HCT116 (cell line): Measurements from ENCODE around the gene UPK1B. TPM values are rescaled to one million over a fixed set of nuclear protein-coding genes. Genes with fewer than 3 reads are reported as not detected.

Source experiments
- ATAC-seq: fragments of 200-7000 bp; cut with Tn5 transposase; 2 replicates; pipeline ENCODE4 v1.9.1; 2020; ENCODE audit warnings: mild to moderate bottlenecking, moderate library complexity
- BruUV-seq: library from RNA; stranded (reverse); fragments of 400-500 nt; replicated peaks from 2 replicates; lab custom pipeline; 2021; lab: Mats Ljungman, UMichigan
- CTCF ChIA-PET: fragments of 300-600 bp; sonication (Branson Sonifier 250); formaldehyde crosslinking; loops from one replicate; lab custom pipeline; 2021; ENCODE audit warnings: antibody characterized with exemption; lab: Charles Lee
- POLR2A ChIA-PET: fragments of 300-600, 350-600 bp; sonication (Branson Sonifier 250); formaldehyde crosslinking; loops from one replicate; lab custom pipeline; 2021; ENCODE audit warnings: antibody characterized with exemption; lab: Charles Lee
- RAD21 ChIA-PET, 2 experiments: fragments of 300-600 bp; sonication (Branson Sonifier 250); formaldehyde crosslinking; loops; one replicate each; lab custom pipeline; 2023; ENCODE audit warnings: low total read pairs in 2 of 2; ENCODE audit not compliant: uncharacterized antibody in 2 of 2, unreplicated experiment in 2 of 2, low non-redundant PET in 1 of 2; lab: Charles Lee
- DNase-seq: peaks from one replicate; pipeline ENCODE4 v3.0.0-alpha.2; 2010; ENCODE audit warnings: low read depth, low spot score
- H2AFZ ChIP-seq: fragments of 200-600 bp; shearing (Covaris generic), sonication (generic); 2 replicates; pipeline ENCODE4 v1.6.1; 2017; ENCODE audit warnings: low read depth, mixed run types, mixed read lengths, antibody characterized with exemption, low read length; ENCODE audit not compliant: poor library complexity, severe bottlenecking
- H3K27ac ChIP-seq: 2 replicates; pipeline ENCODE4 v1.5.1; 2012; ENCODE audit warnings: low read depth, low read length
- H3K27me3 ChIP-seq: fragments of 200-600 bp; sonication (generic); 2 replicates; pipeline ENCODE4 v1.6.1; 2016; ENCODE audit warnings: mixed run types, low read length, mixed read lengths; ENCODE audit not compliant: insufficient read depth
- H3K36me3 ChIP-seq, 2 experiments: fragments of 200-500 bp in 1 of 2; fragments of 200-600 bp in 1 of 2; sonication (Bioruptor generic) in 1 of 2; sonication (generic) in 1 of 2; 2 replicates each; pipeline versions ENCODE4 v1.5.1 to v1.6.1; 2014 to 2016; ENCODE audit warnings: low read length in 2 of 2, inconsistent platforms in 1 of 2, mixed read lengths in 1 of 2, mixed run types in 1 of 2; ENCODE audit not compliant: insufficient read depth in 2 of 2, control insufficient read depth in 1 of 2
- H3K4me1 ChIP-seq, 2 experiments: fragments of 200-600 bp in 1 of 2; sonication (generic) in 1 of 2; 2 replicates each; pipeline versions ENCODE4 v1.5.1 to v1.6.1; 2012 to 2017; ENCODE audit warnings: low read length in 2 of 2, inconsistent platforms in 1 of 2, mild to moderate bottlenecking in 1 of 2, mixed read lengths in 1 of 2, mixed run types in 1 of 2, moderate library complexity in 1 of 2; ENCODE audit not compliant: insufficient read depth in 2 of 2, control insufficient read depth in 1 of 2
- H3K4me2 ChIP-seq: fragments of 200-600 bp; sonication (generic); 2 replicates; pipeline ENCODE4 v1.6.1; 2017; ENCODE audit warnings: mixed run types, low read length, mixed read lengths
- H3K4me3 ChIP-seq, 2 experiments: fragments of 200-600 bp in 1 of 2; sonication (generic) in 1 of 2; replicated peaks in 1 of 2; 2 replicates each; pipeline ENCODE4 v1.5.1; 2011 to 2016; ENCODE audit warnings: low read length in 2 of 2, control low read depth in 1 of 2, low read depth in 1 of 2, mild to moderate bottlenecking in 1 of 2, mixed read lengths in 1 of 2, mixed run types in 1 of 2
- H3K79me2 ChIP-seq: fragments of 200-600 bp; sonication (generic); 2 replicates; pipeline ENCODE4 v1.6.1; 2017; ENCODE audit warnings: mild to moderate bottlenecking, mixed run types, low read length, moderate library complexity, mixed read lengths; ENCODE audit not compliant: insufficient read depth
- H3K9ac ChIP-seq: fragments of 200-600 bp; sonication (generic); 2 replicates; pipeline ENCODE4 v1.6.1; 2016; ENCODE audit warnings: low read length, mixed read lengths
- H3K9me2 ChIP-seq: fragments of 200-600 bp; sonication (generic), shearing (Covaris generic); 2 replicates; pipeline ENCODE4 v1.6.1; 2017; ENCODE audit warnings: mixed run types, mild to moderate bottlenecking, moderate library complexity; ENCODE audit not compliant: insufficient read depth
- H3K9me3 ChIP-seq, 2 experiments: fragments of 200-500 bp in 1 of 2; fragments of 200-600 bp in 1 of 2; sonication (Bioruptor generic) in 1 of 2; sonication (generic) in 1 of 2; 2 replicates each; pipeline ENCODE4 v1.6.1; 2014 to 2017; ENCODE audit warnings: low read length in 2 of 2, mixed read lengths in 2 of 2, inconsistent platforms in 1 of 2, low read depth in 1 of 2, mild to moderate bottlenecking in 1 of 2, mixed run types in 1 of 2, moderate library complexity in 1 of 2; ENCODE audit not compliant: control insufficient read depth in 1 of 2, insufficient read depth in 1 of 2
- H4K20me1 ChIP-seq: fragments of 200-600 bp; sonication (generic), shearing (Covaris generic); 2 replicates; pipeline ENCODE4 v1.6.1; 2017; ENCODE audit warnings: mixed run types, mild to moderate bottlenecking, moderate library complexity; ENCODE audit not compliant: insufficient read depth
- CBX3 ChIP-seq: IDR thresholded peaks from 2 replicates; pipeline ENCODE4 v1.6.1; 2012; ENCODE audit warnings: low read depth
- CEBPB ChIP-seq: IDR thresholded peaks from 2 replicates; pipeline ENCODE4 v1.6.1; 2012; ENCODE audit warnings: low read depth
- EGR1 ChIP-seq: IDR thresholded peaks from 2 replicates; pipeline ENCODE4 v1.6.1; 2012; ENCODE audit warnings: low read depth
- JUND ChIP-seq: IDR thresholded peaks from 2 replicates; pipeline ENCODE4 v1.6.1; 2012
- SIN3A ChIP-seq: IDR thresholded peaks from 2 replicates; pipeline ENCODE4 v1.6.1; 2012; ENCODE audit warnings: low read depth
- YY1 ChIP-seq: IDR thresholded peaks from 2 replicates; pipeline ENCODE4 v1.6.1; 2011; ENCODE audit warnings: low read length, low read depth, moderate library complexity, mild to moderate bottlenecking; ENCODE audit not compliant: insufficient replicate concordance; ENCODE audit errors: extremely low read depth
- ZNF274 ChIP-seq: fragments of 200-500 bp; sonication (Bioruptor generic); IDR thresholded peaks from 2 replicates; pipeline ENCODE4 v1.6.1; 2014; ENCODE audit warnings: mild to moderate bottlenecking, low read depth, low read length, inconsistent platforms
- intact Hi-C: fragments of 100-400 bp; cut with micrococcal nuclease; formaldehyde crosslinking; loops from 2 replicates; pipeline ENCODE4 v1.10.0; 2022
- total RNA-seq: library from RNA; stranded (reverse); gene quantifications from one replicate; pipeline ENCODE4 v1.2.1, GENCODE V29; 2021; ENCODE audit not compliant: unreplicated experiment
- TF ChIP-seq, protein P1 (sequence below): IDR thresholded peaks from 2 replicates; pipeline ENCODE4 v1.6.1; 2011; ENCODE audit warnings: mild to moderate bottlenecking, low read length, moderate library complexity; ENCODE audit not compliant: insufficient replicate concordance; ENCODE audit errors: extremely low read depth
- TF ChIP-seq, protein P2 (sequence below): IDR thresholded peaks from 2 replicates; pipeline ENCODE4 v1.6.1; 2012
- TF ChIP-seq, protein P3 (sequence below): IDR thresholded peaks from 2 replicates; pipeline ENCODE4 v1.6.1; 2012
- TF ChIP-seq, protein P4 (sequence below): IDR thresholded peaks from 2 replicates; pipeline ENCODE4 v1.6.1; 2012; ENCODE audit warnings: low read depth

UPK1B gene
- total RNA-seq, 1 experiment from 2014 or later = not detected

DNA sequence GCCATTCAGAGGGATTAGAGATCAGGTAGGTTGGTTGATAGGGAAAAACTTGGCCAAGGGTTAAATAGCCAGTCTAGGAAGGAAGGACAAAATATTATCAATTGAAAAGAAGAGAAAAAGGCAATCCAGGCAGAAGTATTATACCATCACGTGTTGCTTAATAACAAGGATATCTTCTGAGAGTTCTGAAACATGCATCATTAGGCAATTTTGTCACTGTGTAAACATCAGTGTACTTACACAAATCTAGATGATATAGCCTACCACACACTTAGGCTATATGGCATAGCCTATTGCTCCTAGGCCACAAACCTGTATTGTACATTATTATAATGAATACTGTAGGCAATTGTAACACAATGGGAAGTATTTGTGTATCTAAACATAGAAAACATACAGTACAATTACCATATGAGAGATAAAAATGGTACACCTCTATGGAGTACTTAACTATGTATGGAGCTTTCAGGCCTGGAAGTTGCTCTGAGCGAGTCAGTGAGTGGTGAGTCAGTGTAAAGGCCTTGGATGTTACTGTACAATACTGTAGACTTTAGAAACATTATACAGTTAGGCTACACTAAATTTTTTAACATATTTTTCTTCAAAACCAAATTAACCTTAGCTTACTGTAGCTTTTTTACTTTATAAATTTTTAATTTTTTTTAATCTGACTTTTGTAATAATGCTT lies 24.8 kb upstream of the UPK1B start:
- no peak overlapping the region for H3K4me3 ChIP-seq
- BruUV-seq = no TSS peak
- no peaks in the 10 kb centered on the region for H4K20me1 ChIP-seq
- ChIA-PET RAD21 (no interaction called here), POLR2A (no interaction called here), CTCF (interaction anchor here (1.3 kb wide), 1 partner anchor 267 kb away, joined by 3 read pairs; no protein-coding TSS in a partner anchor)
- H3K36me3 ChIP-seq = no peaks in the 10 kb centered on the region
- no peak overlapping the region for H3K4me2 ChIP-seq
- no peak for TF ChIP-seq YY1
- TF ChIP-seq, protein P1, sequence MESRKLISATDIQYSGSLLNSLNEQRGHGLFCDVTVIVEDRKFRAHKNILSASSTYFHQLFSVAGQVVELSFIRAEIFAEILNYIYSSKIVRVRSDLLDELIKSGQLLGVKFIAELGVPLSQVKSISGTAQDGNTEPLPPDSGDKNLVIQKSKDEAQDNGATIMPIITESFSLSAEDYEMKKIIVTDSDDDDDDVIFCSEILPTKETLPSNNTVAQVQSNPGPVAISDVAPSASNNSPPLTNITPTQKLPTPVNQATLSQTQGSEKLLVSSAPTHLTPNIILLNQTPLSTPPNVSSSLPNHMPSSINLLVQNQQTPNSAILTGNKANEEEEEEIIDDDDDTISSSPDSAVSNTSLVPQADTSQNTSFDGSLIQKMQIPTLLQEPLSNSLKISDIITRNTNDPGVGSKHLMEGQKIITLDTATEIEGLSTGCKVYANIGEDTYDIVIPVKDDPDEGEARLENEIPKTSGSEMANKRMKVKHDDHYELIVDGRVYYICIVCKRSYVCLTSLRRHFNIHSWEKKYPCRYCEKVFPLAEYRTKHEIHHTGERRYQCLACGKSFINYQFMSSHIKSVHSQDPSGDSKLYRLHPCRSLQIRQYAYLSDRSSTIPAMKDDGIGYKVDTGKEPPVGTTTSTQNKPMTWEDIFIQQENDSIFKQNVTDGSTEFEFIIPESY = no peak
- no peak for TF ChIP-seq EGR1
- TF ChIP-seq, protein P2, sequence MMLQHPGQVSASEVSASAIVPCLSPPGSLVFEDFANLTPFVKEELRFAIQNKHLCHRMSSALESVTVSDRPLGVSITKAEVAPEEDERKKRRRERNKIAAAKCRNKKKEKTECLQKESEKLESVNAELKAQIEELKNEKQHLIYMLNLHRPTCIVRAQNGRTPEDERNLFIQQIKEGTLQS = no peak
- no peaks in the 10 kb centered on the region for H3K9me3 ChIP-seq
- H3K9me2 ChIP-seq = no peaks in the 10 kb centered on the region
- no peak overlapping the region for H3K9ac ChIP-seq
- H2AFZ ChIP-seq = no peak overlapping the region
- H3K79me2 ChIP-seq = no peaks in the 10 kb centered on the region
- no peak for ATAC-seq
- no peak overlapping the region for H3K27ac ChIP-seq
- DNase-seq = no peak
- intact Hi-C loops = no loop called here
- no peaks in the 10 kb centered on the region for H3K4me1 ChIP-seq
- H3K27me3 ChIP-seq = no peaks in the 10 kb centered on the region

DNA sequence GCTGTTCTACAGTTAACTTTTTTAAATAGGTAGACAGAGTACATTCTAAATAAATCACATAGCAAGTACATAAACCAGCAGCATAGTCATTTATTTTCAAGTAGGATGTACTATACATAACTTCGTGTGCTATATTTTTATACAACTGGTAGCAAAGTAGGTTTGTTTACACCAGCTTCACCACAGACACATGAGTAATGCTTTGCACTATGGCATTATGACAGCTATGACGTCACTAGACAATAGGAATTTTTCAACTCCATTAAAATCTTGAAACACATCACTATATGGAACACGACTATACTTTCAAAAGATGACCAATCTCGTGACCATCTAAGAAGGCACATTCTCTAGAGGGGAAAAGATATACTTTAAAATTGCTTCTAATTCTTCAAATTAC lies 23.9 kb upstream of the UPK1B start:
- H3K4me2 ChIP-seq = no peak overlapping the region
- RAD21 ChIA-PET = no interaction called here
- H3K27ac ChIP-seq = no peak overlapping the region
- H3K9me3 ChIP-seq = no peaks in the 10 kb centered on the region
- ATAC-seq (no peak), DNase-seq (no peak)
- no peaks in the 10 kb centered on the region for H3K9me2 ChIP-seq
- H3K4me1 ChIP-seq = no peaks in the 10 kb centered on the region
- H3K79me2 ChIP-seq = no peaks in the 10 kb centered on the region
- CTCF ChIA-PET = interaction anchor here (1.3 kb wide), 1 partner anchor 267 kb away, joined by 3 read pairs; no protein-coding TSS in a partner anchor
- no peak overlapping the region for H3K4me3 ChIP-seq
- H3K9ac ChIP-seq = no peak overlapping the region
- H4K20me1 ChIP-seq = no peaks in the 10 kb centered on the region
- TF ChIP-seq, protein P3, sequence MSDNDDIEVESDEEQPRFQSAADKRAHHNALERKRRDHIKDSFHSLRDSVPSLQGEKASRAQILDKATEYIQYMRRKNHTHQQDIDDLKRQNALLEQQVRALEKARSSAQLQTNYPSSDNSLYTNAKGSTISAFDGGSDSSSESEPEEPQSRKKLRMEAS = no peak
- no peak for TF ChIP-seq SIN3A
- TF ChIP-seq CEBPB = no peak
- TF ChIP-seq YY1 = no peak
- TF ChIP-seq CBX3 = no peak
- no peak for TF ChIP-seq JUND
- TF ChIP-seq, protein P2 = no peak
- TF ChIP-seq, protein P4, sequence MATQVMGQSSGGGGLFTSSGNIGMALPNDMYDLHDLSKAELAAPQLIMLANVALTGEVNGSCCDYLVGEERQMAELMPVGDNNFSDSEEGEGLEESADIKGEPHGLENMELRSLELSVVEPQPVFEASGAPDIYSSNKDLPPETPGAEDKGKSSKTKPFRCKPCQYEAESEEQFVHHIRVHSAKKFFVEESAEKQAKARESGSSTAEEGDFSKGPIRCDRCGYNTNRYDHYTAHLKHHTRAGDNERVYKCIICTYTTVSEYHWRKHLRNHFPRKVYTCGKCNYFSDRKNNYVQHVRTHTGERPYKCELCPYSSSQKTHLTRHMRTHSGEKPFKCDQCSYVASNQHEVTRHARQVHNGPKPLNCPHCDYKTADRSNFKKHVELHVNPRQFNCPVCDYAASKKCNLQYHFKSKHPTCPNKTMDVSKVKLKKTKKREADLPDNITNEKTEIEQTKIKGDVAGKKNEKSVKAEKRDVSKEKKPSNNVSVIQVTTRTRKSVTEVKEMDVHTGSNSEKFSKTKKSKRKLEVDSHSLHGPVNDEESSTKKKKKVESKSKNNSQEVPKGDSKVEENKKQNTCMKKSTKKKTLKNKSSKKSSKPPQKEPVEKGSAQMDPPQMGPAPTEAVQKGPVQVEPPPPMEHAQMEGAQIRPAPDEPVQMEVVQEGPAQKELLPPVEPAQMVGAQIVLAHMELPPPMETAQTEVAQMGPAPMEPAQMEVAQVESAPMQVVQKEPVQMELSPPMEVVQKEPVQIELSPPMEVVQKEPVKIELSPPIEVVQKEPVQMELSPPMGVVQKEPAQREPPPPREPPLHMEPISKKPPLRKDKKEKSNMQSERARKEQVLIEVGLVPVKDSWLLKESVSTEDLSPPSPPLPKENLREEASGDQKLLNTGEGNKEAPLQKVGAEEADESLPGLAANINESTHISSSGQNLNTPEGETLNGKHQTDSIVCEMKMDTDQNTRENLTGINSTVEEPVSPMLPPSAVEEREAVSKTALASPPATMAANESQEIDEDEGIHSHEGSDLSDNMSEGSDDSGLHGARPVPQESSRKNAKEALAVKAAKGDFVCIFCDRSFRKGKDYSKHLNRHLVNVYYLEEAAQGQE = no peak
- no peak for TF ChIP-seq ZNF274
- POLR2A ChIA-PET = no interaction called here
- no peaks in the 10 kb centered on the region for H3K27me3 ChIP-seq
- no TSS peak for BruUV-seq
- intact Hi-C loops = no loop called here
- no peaks in the 10 kb centered on the region for H3K36me3 ChIP-seq
- H2AFZ ChIP-seq = no peak overlapping the region
